AML-193 (cell line): ENCODE data around the gene MAPK14.
A peak's percentile ranks its signal among the peaks of the same experiment; 100 is the strongest.
"Not testable (repeated sequence)": the region's sequence is repeated elsewhere in the genome, so short reads cannot be mapped to it uniquely, and the experiment has no call there.

Source experiments
- DNase-seq, 2 experiments: peaks; one replicate each; lab custom pipeline; 2025; lab: John Stamatoyannopoulos, UW

MAPK14 gene

DNA sequence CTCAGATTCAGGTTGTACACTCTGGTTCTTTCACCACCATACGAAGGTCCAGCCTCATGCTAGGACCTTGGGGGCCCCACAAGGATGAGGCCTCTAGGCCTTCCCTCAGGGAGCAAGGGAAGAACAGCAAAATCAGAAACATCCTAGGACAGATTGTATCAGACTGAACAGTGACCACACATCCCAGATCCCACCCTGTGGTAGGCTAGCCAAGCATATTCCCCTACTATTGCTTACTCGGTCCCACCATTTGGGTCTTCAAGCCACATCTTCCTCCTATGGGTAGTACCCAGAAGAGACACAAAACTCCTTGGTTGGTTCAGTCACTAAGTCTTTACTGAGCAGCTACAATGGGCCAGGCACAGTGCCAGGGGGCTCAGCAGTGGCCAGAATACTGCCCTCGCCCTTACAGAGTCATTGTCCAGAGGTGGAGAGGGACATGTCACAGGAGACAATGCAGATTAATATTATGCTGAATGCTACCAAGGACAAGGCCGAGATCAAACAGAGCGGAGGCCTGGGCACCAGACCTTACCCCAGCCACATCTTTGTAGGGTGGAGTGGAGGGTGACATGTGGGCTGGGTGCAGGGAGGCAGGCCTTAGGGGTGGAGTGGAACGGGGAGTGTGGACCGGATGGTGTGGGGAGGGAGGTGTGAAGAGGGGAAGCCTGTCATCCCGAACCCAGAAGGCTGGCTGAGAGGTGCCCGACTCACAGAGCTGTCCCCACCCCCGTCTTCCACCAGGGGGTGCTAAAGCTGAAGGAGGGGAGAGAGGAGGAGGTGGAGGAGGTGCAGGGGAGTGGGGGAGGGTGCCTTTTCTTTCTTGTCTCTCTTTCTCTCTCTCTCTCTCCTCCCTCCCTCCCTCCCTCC, 95.9 kb downstream of the MAPK14 start:
- peak; percentile 81 to 90 for DNase-seq

DNA sequence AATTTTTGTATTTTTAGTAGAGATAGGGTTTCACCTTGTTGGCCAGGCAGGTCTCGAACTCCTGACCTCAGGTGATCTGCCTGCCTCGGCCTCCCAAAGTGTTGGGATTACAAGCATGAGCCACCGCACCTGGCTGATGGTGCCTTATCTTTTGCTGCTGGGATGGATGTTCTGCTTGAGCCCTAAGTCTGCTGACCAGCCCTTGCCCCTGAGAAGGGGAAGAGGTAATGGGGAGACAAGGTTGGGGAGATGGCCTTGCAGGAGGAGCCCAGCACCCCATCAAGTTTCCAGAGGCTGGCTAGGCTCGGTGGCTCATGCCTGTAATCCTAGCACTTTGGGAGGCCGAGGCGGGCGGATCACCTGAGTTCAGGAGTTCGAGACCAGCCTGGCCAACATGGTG, 96.7 kb downstream of the MAPK14 start:
- DNase-seq, result not testable (repeated sequence)

- no peak for DNase-seq
Measured at GRCh38 chr6:36124881-36125280, 97.3 kb downstream of the MAPK14 start.

- no peak for DNase-seq
Measured at GRCh38 chr6:36125575-36125974, 98.0 kb downstream of the MAPK14 start.

DNA sequence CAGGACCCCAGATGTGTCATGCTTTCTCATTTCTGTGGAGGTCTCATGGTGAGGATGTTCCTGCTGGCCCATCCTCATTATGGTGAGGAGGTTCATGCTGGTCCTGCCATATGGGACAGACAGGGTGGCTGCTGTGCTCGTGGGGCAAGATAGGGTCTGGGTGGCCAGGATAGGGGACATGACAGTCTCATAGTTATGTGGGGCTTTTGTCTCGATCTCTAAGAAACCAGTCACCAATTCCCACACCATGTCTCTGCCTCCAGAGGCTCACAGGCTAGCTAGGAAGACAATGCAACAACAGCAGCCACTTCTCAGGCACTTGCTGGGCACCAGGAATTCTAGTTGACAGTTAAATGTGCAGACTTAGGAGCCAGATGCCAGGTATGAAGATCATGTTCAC, 98.5 kb downstream of the MAPK14 start:
- no peak for DNase-seq

GRCh38 chr6:36126553-36127458, 99.2 kb downstream of the MAPK14 start:
- no peak for DNase-seq

DNA sequence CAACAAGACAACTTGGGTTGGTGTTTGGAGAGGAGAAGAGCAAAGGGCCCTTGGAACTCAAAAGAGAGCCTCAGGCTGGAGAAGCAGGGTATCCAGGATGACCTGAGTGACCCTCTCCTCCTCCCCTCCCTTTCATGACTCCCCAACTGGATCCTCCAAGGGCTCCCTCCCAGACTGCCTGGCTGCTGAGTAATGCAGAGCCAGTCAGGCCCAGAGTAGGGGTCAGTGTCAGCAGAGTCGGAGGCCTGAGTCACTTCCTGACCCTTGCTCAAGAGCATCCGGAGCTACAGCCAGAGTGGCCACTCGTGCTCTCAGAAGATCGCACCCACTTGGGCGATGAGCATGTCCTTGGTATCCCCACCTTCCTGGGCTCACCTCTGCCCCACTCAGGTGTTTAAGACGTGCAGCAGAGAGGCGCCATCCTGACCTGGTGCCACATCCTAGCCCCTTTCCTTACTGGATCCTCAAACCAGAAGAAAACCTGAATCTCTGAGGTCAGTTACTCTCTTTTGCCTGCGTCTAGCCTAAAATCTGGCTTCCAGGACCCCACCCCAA, 99.9 kb downstream of the MAPK14 start:
- DNase-seq, result peak; percentile 63 to 64

- no peak for DNase-seq
Measured at GRCh38 chr6:36128073-36128472, 100.5 kb downstream of the MAPK14 start.

DNA sequence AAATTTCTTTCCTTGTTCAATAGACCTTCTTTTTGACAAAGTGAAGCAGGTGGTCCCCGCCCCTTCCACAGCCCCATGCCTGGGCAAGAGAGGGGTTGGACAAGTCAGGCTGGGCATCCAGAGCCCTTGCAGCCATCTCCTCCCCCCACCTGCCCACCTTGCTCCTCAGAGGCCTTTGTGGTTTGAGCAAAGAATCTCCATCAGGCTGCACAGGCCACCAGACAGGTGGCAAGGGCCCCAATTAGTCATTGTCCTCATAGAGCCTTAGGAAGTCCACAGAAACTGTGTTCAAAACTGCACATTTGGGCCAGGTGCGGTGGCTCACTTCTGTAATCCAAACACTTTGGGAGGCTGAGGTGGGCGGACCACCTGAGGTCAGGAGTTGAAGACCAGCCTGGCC, 101.2 kb downstream of the MAPK14 start:
- DNase-seq, result no peak

DNA sequence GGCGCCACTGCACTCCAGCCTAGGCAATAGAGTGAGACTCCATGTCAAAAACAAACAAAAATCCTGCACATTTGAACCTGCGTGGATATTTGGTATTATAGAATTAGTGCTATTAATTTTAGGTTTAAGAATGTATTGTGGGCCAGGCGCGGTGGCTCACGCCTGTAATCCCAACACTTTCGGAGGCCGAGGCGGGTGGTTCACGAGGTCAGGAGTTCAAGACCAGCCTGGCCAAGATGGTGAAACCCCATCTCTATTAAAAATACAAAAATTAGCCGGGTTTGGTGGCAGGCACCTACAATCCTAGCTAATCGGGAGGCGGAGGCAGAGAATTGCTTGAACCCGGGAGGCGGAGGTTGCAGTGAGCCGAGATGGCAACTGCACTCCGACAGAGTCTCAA, 101.7 kb downstream of the MAPK14 start:
- DNase-seq, result not testable (repeated sequence)

DNA sequence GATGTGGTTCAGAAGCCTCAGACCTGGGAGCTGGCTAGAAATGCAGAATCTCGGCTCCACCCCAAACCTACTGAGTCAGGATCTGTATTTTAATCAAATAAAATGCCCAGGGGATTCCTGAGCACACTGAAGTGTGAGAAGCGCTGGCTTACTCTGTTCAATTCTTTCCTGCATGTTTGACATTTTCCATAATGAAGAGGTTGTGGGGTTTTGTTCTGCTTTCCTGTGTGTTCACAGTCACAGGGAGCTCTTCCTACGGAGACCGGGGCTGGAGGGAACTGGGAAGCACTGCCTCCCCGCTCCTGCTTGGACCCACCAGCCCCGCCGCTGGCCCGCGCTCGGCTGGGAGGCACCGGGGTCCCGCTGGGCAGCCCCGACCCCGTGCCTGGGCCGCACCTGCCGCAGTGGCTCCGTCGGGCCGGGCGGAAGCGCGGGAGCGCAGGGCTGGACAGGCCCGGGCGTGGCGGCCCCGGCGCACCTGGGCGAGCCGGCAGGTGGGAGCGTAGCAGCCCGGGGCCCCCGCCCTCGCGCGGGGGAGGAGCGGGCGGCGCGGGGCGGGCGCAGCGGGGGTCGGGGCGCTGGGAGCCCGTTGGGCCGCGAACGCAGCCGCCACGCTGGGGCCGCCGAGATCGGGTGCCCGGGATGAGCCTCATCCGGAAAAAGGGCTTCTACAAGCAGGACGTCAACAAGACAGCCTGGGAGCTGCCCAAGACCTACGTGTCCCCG, 102.5 kb downstream of the MAPK14 start, which contains the start of gene MAPK13:
Gene MAPK13, plus strand, starts transcription at position 573 of the 726 bp plus-strand sequence. Its CDS starts 70 bp downstream, at position 643.
- no peak for DNase-seq

DNA sequence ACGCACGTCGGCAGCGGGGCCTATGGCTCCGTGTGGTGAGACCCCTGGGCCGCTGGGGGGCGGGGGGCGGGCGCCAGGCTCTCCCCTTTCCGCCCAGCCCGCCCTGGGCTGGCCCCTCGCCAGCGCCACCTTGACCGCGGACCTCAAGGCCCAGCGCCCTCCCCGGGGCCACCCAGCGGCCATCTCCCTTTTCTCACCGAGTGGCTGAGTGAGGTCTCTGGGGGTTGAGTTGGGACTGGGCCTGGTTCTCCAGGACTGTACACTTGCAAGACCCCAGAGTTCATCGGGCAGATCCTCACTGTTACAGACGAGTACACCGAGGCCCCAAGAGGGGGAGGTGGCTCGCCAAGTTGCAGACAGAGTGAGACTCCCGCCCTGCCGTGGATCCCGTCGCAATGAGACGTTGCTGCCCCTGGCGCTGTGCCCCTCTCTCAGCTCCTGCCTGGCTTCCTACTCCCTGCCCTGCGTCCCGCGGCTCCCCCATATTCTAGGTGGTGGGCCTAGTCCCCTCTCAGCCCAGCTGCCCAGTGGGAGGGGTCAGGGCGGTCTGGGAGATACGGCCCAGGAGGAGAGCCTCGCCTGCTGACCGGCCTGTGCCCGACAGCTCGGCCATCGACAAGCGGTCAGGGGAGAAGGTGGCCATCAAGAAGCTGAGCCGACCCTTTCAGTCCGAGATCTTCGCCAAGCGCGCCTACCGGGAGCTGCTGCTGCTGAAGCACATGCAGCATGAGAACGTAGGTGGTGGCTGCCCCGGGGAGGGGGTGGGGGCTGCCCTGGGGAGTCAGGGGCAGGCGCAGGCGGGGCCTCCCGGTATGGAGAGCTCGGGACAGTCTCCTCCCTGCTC, 103.3 kb downstream of the MAPK14 start:
- no peak for DNase-seq

DNA sequence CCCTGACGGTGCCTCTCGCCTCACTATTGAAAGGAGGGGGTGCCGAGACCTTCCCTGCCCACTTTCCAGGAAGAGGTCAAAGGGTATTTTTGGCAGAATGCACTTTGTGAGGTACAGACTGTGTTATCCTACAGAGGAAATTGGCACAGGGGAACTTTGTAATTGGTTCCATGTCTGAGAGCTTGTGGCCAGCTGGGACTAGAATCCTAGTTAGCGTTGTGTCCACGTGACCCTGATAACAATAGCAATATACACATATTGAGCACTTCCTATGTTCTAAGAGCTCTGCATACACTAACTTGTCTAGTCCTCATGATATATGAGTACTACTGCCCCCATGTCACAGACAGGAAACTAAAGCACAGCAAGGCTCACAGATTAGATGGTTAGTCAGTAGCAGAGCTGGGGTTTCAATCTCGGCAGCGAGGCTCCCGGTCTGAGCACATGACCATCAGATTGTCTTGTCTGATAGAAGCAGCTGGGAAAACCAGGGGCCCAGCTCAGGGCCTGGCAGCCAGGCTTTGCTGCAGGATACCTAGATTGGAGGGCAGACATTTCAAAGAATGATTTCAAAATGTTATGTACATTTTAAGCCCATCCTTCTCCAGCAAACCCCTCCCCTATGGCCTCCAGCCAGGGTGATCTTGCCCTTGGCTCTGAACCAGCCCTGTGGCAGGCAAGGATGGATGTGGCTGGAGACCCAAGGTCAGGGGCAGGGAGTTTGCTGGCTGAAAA, 104.1 kb downstream of the MAPK14 start:
- DNase-seq, result peak; percentile 23 to 49

GRCh38 chr6:36132246-36132895, 104.8 kb downstream of the MAPK14 start:
- no peak for DNase-seq

DNA sequence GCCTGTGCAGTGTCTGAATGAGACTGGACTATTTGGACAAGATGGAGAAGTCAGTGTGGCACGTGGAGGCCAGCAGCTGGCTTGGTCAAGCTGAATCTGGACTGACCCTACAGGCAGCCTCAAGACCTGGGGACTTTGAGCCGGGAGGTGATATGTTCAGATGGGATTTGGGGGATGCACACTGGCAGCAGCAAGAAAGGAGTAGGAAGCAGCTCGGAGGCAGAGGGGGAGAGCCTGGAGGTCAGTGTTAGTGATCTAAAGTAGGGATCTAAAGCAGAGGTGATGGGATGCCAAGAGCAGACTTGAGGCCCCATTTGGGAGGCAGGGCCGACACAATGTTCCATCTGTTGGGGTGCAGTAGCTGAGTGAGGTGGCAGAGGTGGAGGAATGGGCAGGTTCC, 105.5 kb downstream of the MAPK14 start:
- no peak for DNase-seq

- DNase-seq, result no peak
Measured at GRCh38 chr6:36133912-36134311, 106.3 kb downstream of the MAPK14 start.

DNA sequence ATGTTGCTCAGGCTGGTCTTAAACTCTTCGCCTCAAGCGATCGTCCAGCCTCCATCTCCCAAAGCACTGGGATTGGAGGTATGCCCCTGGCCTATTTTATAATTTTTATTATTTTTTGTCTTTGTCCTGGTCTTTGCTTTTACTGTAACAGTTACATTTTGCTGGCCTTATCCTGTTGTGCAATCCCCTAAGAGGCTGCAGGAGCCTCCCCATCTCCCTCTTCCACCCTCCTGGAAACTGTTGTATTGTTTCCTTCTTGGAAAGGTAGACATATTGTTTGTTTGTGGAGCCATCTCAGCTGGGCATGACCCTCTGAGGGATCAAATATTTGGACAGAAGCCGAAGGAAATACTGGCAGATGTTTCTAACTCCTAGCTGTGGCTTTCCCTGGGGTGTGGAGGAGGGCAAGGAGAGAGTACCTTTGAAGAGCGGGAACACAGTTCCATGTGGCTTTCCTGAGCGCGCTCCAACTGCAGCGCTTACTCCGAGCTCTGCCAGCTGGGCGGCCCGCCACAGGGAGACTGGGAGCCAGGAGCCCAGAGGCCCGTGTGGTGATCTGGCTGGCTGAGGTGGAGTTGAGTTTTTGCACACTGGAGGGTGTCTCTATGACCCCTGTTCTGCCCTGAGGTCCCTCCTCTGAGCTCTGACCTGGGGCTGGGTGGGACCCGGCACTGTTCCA, 107.6 kb downstream of the MAPK14 start:
- DNase-seq, result peak; percentile 23 to 39

- no peak for DNase-seq
Measured at GRCh38 chr6:36136034-36136433, 108.4 kb downstream of the MAPK14 start.

DNA sequence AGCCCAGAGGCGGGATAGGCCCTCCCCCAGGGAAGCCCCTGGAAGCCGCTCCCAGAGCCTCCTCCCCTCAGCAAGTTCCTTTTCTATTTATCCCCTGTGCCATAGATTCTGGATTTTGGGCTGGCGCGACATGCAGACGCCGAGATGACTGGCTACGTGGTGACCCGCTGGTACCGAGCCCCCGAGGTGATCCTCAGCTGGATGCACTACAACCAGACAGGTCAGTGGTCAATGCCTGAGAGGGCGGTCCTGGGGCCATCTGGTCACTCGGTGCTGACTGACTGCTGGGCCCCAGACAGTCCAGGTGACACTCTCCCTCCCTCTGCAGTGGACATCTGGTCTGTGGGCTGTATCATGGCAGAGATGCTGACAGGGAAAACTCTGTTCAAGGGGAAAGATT, 108.9 kb downstream of the MAPK14 start:
- no peak for DNase-seq
